ENCODE measurements around the gene KCNT2. TPM values are rescaled to one million over a fixed set of nuclear protein-coding genes. Genes with fewer than 3 reads are reported as not detected.
"Not testable (repeated sequence)": the region's sequence is repeated elsewhere in the genome, so short reads cannot be mapped to it uniquely, and the experiment has no call there.

The KCNT2 gene
- not detected for polyA plus RNA-seq

- Mint-ChIP-seq H3K27me3 (ENCODE audit: low read depth in 3 of 3) (peaks cover 2 to 6% (median 6%) of the 10 kb centered on the region in 3 donors), H3K4me3 (peak within 1 kb of the TSS in 2 of 5 donors; percentile 8 to 63), H3K36me3 (no peaks in the 10 kb centered on the region), H3K27ac (no peak within 1 kb of the TSS), H3K9me3 (peaks cover 0 to 35% (median 10%) of the 10 kb centered on the region in 6 donors), H3K4me1 (no peaks in the 10 kb centered on the region)
- DNase-seq: no peak
Measured at GRCh38 chr1:196608390-196609369, at the start of gene KCNT2. TSS of gene KCNT2 (minus strand) at chr1:196608440. CDS start at chr1:196608309, 131 bp downstream.

GRCh38 chr1:196655494-196655893 lies 47.3 kb upstream of the KCNT2 start:
- Mint-ChIP-seq H3K4me3 (no peak overlapping the region), H3K4me1 (peaks cover 15 to 16% of the 10 kb centered on the region in 2 donors), H3K27me3 (ENCODE audit: low read depth in 3 of 3) (peaks cover 0 to 3% (median 0%) of the 10 kb centered on the region in 3 donors), H3K36me3 (no peaks in the 10 kb centered on the region), H3K9me3 (peaks cover 0 to 6% (median 0%) of the 10 kb centered on the region in 6 donors), H3K27ac (no peak overlapping the region)
- DNase-seq: no peak

GRCh38 chr1:196655071-196655470 lies 46.8 kb upstream of the KCNT2 start:
- Mint-ChIP-seq H3K27ac (no peak overlapping the region), H3K4me1 (peaks cover 16 to 20% of the 10 kb centered on the region in 2 donors), H3K27me3 (ENCODE audit: low read depth in 3 of 3) (peaks cover 0 to 1% (median 0%) of the 10 kb centered on the region in 3 donors), H3K9me3 (peaks cover 0 to 6% (median 0%) of the 10 kb centered on the region in 6 donors), H3K36me3 (no peaks in the 10 kb centered on the region), H3K4me3 (no peak overlapping the region)
- DNase-seq: no peak

GRCh38 chr1:196654271-196654670 lies 46.0 kb upstream of the KCNT2 start:
- peaks cover 20 to 25% of the 10 kb centered on the region in 2 donors for H3K4me1 Mint-ChIP-seq
- H3K27ac Mint-ChIP-seq: no peak overlapping the region
- no peak overlapping the region for H3K4me3 Mint-ChIP-seq
- peaks cover 0 to 6% (median 0%) of the 10 kb centered on the region in 6 donors for H3K9me3 Mint-ChIP-seq
- H3K27me3 Mint-ChIP-seq (ENCODE audit: low read depth in 3 of 3): peaks cover 0 to 1% (median 0%) of the 10 kb centered on the region in 3 donors
- H3K36me3 Mint-ChIP-seq: no peaks in the 10 kb centered on the region
- DNase-seq: no peak

GRCh38 chr1:196651637-196652215 lies 43.5 kb upstream of the KCNT2 start, which contains the start of gene CFH:
TSS of gene CFH (plus strand) at chr1:196652043. CDS start at chr1:196652118, 75 bp downstream.
- no peaks in the 10 kb centered on the region for H3K36me3 Mint-ChIP-seq
- H3K27ac Mint-ChIP-seq: peak within 1 kb of the TSS; percentile 2 to 63 (median 21)
- H3K27me3 Mint-ChIP-seq (ENCODE audit: low read depth in 3 of 3): peaks cover 0 to 1% (median 0%) of the 10 kb centered on the region in 3 donors
- peak in 1 of 3 donors; percentile 4 for DNase-seq
- peaks cover 20 to 25% of the 10 kb centered on the region in 2 donors for H3K4me1 Mint-ChIP-seq
- H3K9me3 Mint-ChIP-seq: peaks cover 0 to 11% (median 1%) of the 10 kb centered on the region in 6 donors
- peak within 1 kb of the TSS; percentile 57 to 78 (median 70) for H3K4me3 Mint-ChIP-seq

- Mint-ChIP-seq H3K27ac (peak overlapping the region in 2 of 6 donors; percentile 20 to 35), H3K4me3 (peak overlapping the region; percentile 17 to 78 (median 57)), H3K27me3 (ENCODE audit: low read depth in 3 of 3) (peaks cover 0 to 1% (median 0%) of the 10 kb centered on the region in 3 donors), H3K9me3 (peaks cover 0 to 11% (median 1%) of the 10 kb centered on the region in 6 donors), H3K4me1 (peaks cover 20 to 25% of the 10 kb centered on the region in 2 donors), H3K36me3 (no peaks in the 10 kb centered on the region)
- no peak for DNase-seq
Measured at GRCh38 chr1:196651079-196651478, 42.8 kb upstream of the KCNT2 start.

- Mint-ChIP-seq H3K4me3 (no peak overlapping the region), H3K9me3 (peaks cover 0 to 6% (median 1%) of the 10 kb centered on the region in 6 donors), H3K36me3 (no peaks in the 10 kb centered on the region), H3K27me3 (ENCODE audit: low read depth in 3 of 3) (peaks cover 0 to 1% (median 0%) of the 10 kb centered on the region in 3 donors), H3K27ac (no peak overlapping the region), H3K4me1 (peaks cover 20 to 25% of the 10 kb centered on the region in 2 donors)
- DNase-seq: no peak
Measured at GRCh38 chr1:196650403-196650802, 42.2 kb upstream of the KCNT2 start.

GRCh38 chr1:196649990-196650389 lies 41.8 kb upstream of the KCNT2 start:
- Mint-ChIP-seq H3K36me3 (no peaks in the 10 kb centered on the region), H3K27me3 (ENCODE audit: low read depth in 3 of 3) (peaks cover 0 to 1% (median 0%) of the 10 kb centered on the region in 3 donors), H3K4me1 (peaks cover 20 to 25% of the 10 kb centered on the region in 2 donors), H3K27ac (no peak overlapping the region), H3K4me3 (no peak overlapping the region), H3K9me3 (peaks cover 0 to 5% (median 1%) of the 10 kb centered on the region in 6 donors)
- no peak for DNase-seq

GRCh38 chr1:196640976-196641375 lies 32.7 kb upstream of the KCNT2 start:
- no peak overlapping the region for H3K27ac Mint-ChIP-seq
- no peaks in the 10 kb centered on the region for H3K36me3 Mint-ChIP-seq
- no peak overlapping the region for H3K4me3 Mint-ChIP-seq
- DNase-seq: no peak
- H3K9me3 Mint-ChIP-seq: peaks cover 0 to 13% (median 4%) of the 10 kb centered on the region in 6 donors
- peaks cover 0 to 2% (median 0%) of the 10 kb centered on the region in 3 donors for H3K27me3 Mint-ChIP-seq (ENCODE audit: low read depth in 3 of 3)
- H3K4me1 Mint-ChIP-seq: no peaks in the 10 kb centered on the region

GRCh38 chr1:196639291-196639690 lies 31.1 kb upstream of the KCNT2 start:
- not testable (repeated sequence) for H3K4me3 Mint-ChIP-seq

GRCh38 chr1:196638466-196638865 lies 30.2 kb upstream of the KCNT2 start:
- Mint-ChIP-seq H3K27ac (no peak overlapping the region), H3K9me3 (peaks cover 0 to 15% (median 5%) of the 10 kb centered on the region in 6 donors), H3K36me3 (no peaks in the 10 kb centered on the region), H3K4me1 (no peaks in the 10 kb centered on the region), H3K4me3 (no peak overlapping the region), H3K27me3 (ENCODE audit: low read depth in 3 of 3) (peaks cover 0 to 2% (median 0%) of the 10 kb centered on the region in 3 donors)
- DNase-seq: no peak

More at GRCh38 chr1:196639291-196639690, 31.1 kb upstream of the KCNT2 start:
- H3K4me1 Mint-ChIP-seq; H3K27ac Mint-ChIP-seq; H3K36me3 Mint-ChIP-seq; DNase-seq; H3K27me3 Mint-ChIP-seq (ENCODE audit: low read depth in 3 of 3): not testable (repeated sequence)
- H3K9me3 Mint-ChIP-seq: peaks cover 0 to 13% (median 5%) of the 10 kb centered on the region in 6 donors

- DNase-seq: no peak
- H3K36me3 Mint-ChIP-seq: no peaks in the 10 kb centered on the region
- H3K4me1 Mint-ChIP-seq: no peaks in the 10 kb centered on the region
- H3K4me3 Mint-ChIP-seq: no peak overlapping the region
- H3K9me3 Mint-ChIP-seq: peaks cover 0 to 17% (median 4%) of the 10 kb centered on the region in 6 donors
- H3K27ac Mint-ChIP-seq: no peak overlapping the region
- peaks cover 0 to 2% (median 0%) of the 10 kb centered on the region in 3 donors for H3K27me3 Mint-ChIP-seq (ENCODE audit: low read depth in 3 of 3)
Measured at GRCh38 chr1:196637606-196638005, 29.4 kb upstream of the KCNT2 start.

- no peak overlapping the region for H3K4me3 Mint-ChIP-seq
- H3K27me3 Mint-ChIP-seq (ENCODE audit: low read depth in 3 of 3): peaks cover 0 to 4% (median 0%) of the 10 kb centered on the region in 3 donors
- no peaks in the 10 kb centered on the region for H3K36me3 Mint-ChIP-seq
- H3K4me1 Mint-ChIP-seq: no peaks in the 10 kb centered on the region
- peaks cover 0 to 21% (median 13%) of the 10 kb centered on the region in 6 donors for H3K9me3 Mint-ChIP-seq
- no peak overlapping the region for H3K27ac Mint-ChIP-seq
- no peak for DNase-seq
Measured at GRCh38 chr1:196628838-196629237, 20.6 kb upstream of the KCNT2 start.

Measured in immature natural killer cell (primary cell).